K562 (cell line): ENCODE data around the gene CSKMT. TPM values are rescaled to one million over a fixed set of nuclear protein-coding genes. Genes with fewer than 3 reads are reported as not detected.

Source experiments
- BMI1 ChIP-seq: fragments of 150-350 bp; IDR thresholded peaks from 2 replicates; pipeline ENCODE4 v1.6.1; 2014; ENCODE audit warnings: low read length
- BRD4 ChIP-seq: fragments of 200-600 bp; sonication (generic); IDR thresholded peaks from 2 replicates; pipeline ENCODE4 v1.6.1; 2017; ENCODE audit warnings: inconsistent platforms
- BRF2 ChIP-seq: IDR thresholded peaks from 3 replicates; pipeline ENCODE4 v1.6.1; 2011; ENCODE audit warnings: borderline replicate concordance, mild to moderate bottlenecking; ENCODE audit not compliant: insufficient read length, insufficient read depth
- CREB3 ChIP-seq: fragments of 450-650 bp; conservative IDR thresholded peaks from 2 replicates; pipeline ENCODE4 v1.6.1; 2016; ENCODE audit warnings: missing genetic modification characterization, low read depth, mild to moderate bottlenecking, missing compliant biosample characterization, moderate library complexity
- DACH1 ChIP-seq: fragments of 450-650 bp; IDR thresholded peaks from 2 replicates; pipeline ENCODE4 v1.6.1; 2018; ENCODE audit not compliant: partially characterized antibody
- FOXA1 ChIP-seq: fragments of 450-650 bp; IDR thresholded peaks from 2 replicates; pipeline ENCODE4 v1.6.1; 2016; ENCODE audit warnings: mild to moderate bottlenecking, borderline replicate concordance
- GATA2 ChIP-seq: sonication (generic); formaldehyde crosslinking; IDR thresholded peaks from 2 replicates; pipeline ENCODE4 v1.4.0; 2020; ENCODE audit warnings: mild to moderate bottlenecking, missing genetic modification reagents
- L3MBTL2 ChIP-seq: fragments of 450-650 bp; IDR thresholded peaks from 2 replicates; pipeline ENCODE4 v1.6.1; 2016; ENCODE audit warnings: mild to moderate bottlenecking, moderate library complexity
- PATZ1 ChIP-seq: fragments of 250-450 bp; sonication (Bioruptor Pico); IDR thresholded peaks from 2 replicates; pipeline ENCODE4 v1.5.0; 2020; ENCODE audit warnings: mild to moderate bottlenecking, borderline replicate concordance
- TEAD4 ChIP-seq, 2 experiments: sonication (generic) in 1 of 2; formaldehyde crosslinking in 1 of 2; IDR thresholded peaks; 2 replicates each; pipeline versions ENCODE4 v1.6.1 to v1.8.0; 2012 to 2022; ENCODE audit warnings: borderline replicate concordance in 1 of 2, inconsistent platforms in 1 of 2, low read length in 1 of 2, mild to moderate bottlenecking in 1 of 2, missing genetic modification reagents in 1 of 2
- THRA ChIP-seq: fragments of 450-650 bp; IDR thresholded peaks from 2 replicates; pipeline ENCODE4 v1.6.1; 2017; ENCODE audit warnings: mild to moderate bottlenecking, moderate library complexity
- TOE1 ChIP-seq, 2 experiments: fragments of 450-650 bp in 1 of 2; sonication (generic) in 1 of 2; formaldehyde crosslinking in 1 of 2; IDR thresholded peaks; 2 replicates each; pipeline versions ENCODE4 v1.7.1 to v1.8.0; 2016 to 2022; ENCODE audit warnings: borderline replicate concordance in 2 of 2, mild to moderate bottlenecking in 2 of 2, antibody characterized with exemption in 1 of 2, inconsistent platforms in 1 of 2, low read depth in 1 of 2, missing genetic modification reagents in 1 of 2, moderate library complexity in 1 of 2
- XRCC4 ChIP-seq: IDR thresholded peaks from one replicate; pipeline ENCODE4 v1.6.1; 2011; ENCODE audit not compliant: insufficient read depth, insufficient read length; ENCODE audit errors: extremely low read depth
- ZBTB17 ChIP-seq: fragments of 450-650 bp; formaldehyde crosslinking; IDR thresholded peaks from 2 replicates; pipeline ENCODE4 v1.4.0; 2020; ENCODE audit warnings: mild to moderate bottlenecking
- ZNF24 ChIP-seq: fragments of 450-650 bp; IDR thresholded peaks from 2 replicates; pipeline ENCODE4 v1.6.1; 2016
- ZNF584 ChIP-seq: fragments of 200-800 bp; sonication (Bioruptor generic); IDR thresholded peaks from 2 replicates; pipeline ENCODE4 v1.6.1; 2016; ENCODE audit warnings: low read depth, mild to moderate bottlenecking, missing genetic modification characterization, missing compliant biosample characterization
- ZNF655 ChIP-seq: fragments of 250-450 bp; sonication (Bioruptor Pico); IDR thresholded peaks from 2 replicates; pipeline ENCODE4 v1.5.0; 2021
- polyA plus RNA-seq, 8 experiments: library from polyadenylated mRNA; depleted of rRNA in 4 of 8; stranded (reverse) in 5 of 8; unstranded in 3 of 8; fragments of >200 nt; fragmentation: Nextera tagmentation in 2 of 8; fragmentation: Illumina TruSeq in 1 of 8; extraction: Ambion mirVana in 2 of 8; extraction: Trizol in 1 of 8; gene quantifications; 2 replicates each; pipeline versions ENCODE4 v1.2.1 to v1.2.3, GENCODE V29; 2011 to 2014; ENCODE audit warnings: inconsistent platforms in 1 of 8, missing spikeins in 1 of 8
- total RNA-seq, 7 experiments: library from RNA; depleted of rRNA in 6 of 7; stranded (reverse); fragments of >200 nt in 6 of 7; fragmentation: Illumina TruSeq in 2 of 7; extraction: Trizol in 2 of 7; gene quantifications; 2 replicates each; pipeline versions ENCODE4 v1.2.1 to v1.2.3, GENCODE V29; 2011 to 2021; ENCODE audit warnings: low replicate concordance in 1 of 7
- TF ChIP-seq, protein P1 (sequence below), 2 experiments: fragments of 250-450 bp in 1 of 2; fragments of 450-650 bp in 1 of 2; sonication (Bioruptor Pico) in 1 of 2; IDR thresholded peaks; 2 replicates each; pipeline versions ENCODE4 v1.6.1 to v1.8.0; 2016 to 2021; ENCODE audit warnings: mild to moderate bottlenecking in 2 of 2, moderate library complexity in 2 of 2, missing compliant biosample characterization in 1 of 2, missing genetic modification characterization in 1 of 2

Gene CSKMT
- total and polyA plus RNA-seq, 9 of the 15 experiments (the other 6 are each of a cell fraction or from before 2014, with no cell fraction given), result 10.3 to 108 (median 27.2) TPM

DNA sequence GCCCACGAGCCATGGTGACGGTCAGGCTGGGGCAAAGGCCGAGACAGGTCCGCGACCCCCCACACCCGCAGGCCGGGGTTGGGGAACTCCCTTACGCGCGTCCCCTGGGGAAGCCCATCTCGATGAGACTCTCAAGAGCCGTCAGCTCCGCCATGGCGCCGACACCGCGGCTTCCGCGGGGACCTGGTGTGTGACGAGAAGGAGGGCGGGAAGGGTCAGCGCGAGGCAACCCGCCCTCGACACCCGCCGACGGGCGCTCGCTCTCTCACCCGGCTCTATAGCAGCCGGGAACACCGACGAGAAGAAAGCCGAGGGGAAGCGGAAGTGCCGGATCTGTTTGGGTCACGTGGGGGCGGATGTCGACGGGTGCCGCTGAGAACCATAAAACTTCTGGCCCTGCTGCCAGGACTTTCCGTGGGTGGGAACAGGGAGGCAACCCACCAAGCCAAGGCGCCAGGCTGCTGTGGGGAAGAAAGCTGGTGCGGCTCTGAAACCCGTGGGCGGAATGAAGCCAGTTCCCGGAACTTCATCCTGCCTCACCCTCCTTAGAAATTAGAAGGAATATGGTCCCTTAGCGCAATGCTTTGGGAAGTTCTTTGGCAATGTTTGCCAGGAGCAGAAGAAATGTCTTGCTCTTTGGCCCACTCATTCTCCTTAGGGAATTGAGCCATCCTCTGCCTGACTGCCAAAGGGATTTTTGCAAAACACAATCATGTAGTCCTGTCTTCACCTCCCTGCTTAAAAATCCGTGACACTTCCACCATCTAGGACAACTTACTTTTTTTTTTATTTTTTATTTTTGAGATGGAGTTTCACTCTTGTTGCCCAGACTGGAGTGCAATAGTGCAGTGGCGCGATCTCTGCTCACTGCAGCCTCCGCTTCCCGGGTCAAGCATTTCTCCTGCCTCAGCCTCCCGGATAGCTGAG is 13.9 kb downstream of the CSKMT start, which contains the start of gene UBXN1 (continued):
- TF ChIP-seq TOE1 (IDR thresholded peaks at IDR 0.05; ENCODE audit: borderline replicate concordance), result peak; percentile 97
- no peak for TF ChIP-seq TOE1 (CRISPR knock-in tag; IDR thresholded peaks at IDR 0.05; ENCODE audit: borderline replicate concordance, low read depth)
- no peak for TF ChIP-seq ZNF655
- TF ChIP-seq DACH1, result no peak
- TF ChIP-seq GATA2 (CRISPR knock-in tag), result no peak
- TF ChIP-seq CREB3 (tag), result 0 out of 2 replicates have a peak, but pooled peaks have one; percentile 48
- no peak for TF ChIP-seq THRA
- TF ChIP-seq, protein P1, sequence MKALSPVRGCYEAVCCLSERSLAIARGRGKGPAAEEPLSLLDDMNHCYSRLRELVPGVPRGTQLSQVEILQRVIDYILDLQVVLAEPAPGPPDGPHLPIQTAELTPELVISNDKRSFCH (CRISPR knock-in tag; IDR thresholded peaks at IDR 0.05), result no peak
- TF ChIP-seq, protein P1 (tag; IDR thresholded peaks at IDR 0.05), result peak; percentile 63; the same call in 1 of the 2 replicates
- TF ChIP-seq ZNF584, result no peak
- TF ChIP-seq BRF2, result no peak
- TF ChIP-seq TEAD4 (IDR thresholded peaks at IDR 0.05; ENCODE audit: low read length), result no peak
- TF ChIP-seq TEAD4 (CRISPR knock-in tag; IDR thresholded peaks at IDR 0.05; ENCODE audit: borderline replicate concordance), result no peak
- no peak for TF ChIP-seq FOXA1
- TF ChIP-seq ZNF24, result no peak
- no peak for TF ChIP-seq XRCC4
- 0 out of 2 replicates have a peak, but pooled peaks have one; percentile 56 for TF ChIP-seq ZBTB17
- TF ChIP-seq BMI1, result no peak
- TF ChIP-seq PATZ1 (CRISPR knock-in tag), result no peak
- TF ChIP-seq L3MBTL2, result peak; percentile 91
- no peak for TF ChIP-seq BRD4
